GM23338 (cell line): ENCODE data around the gene C4orf33. TPM values are rescaled to one million over a fixed set of nuclear protein-coding genes. Genes with fewer than 3 reads are reported as not detected.

Experiments used
- ATAC-seq: fragments of 200-7000 bp; cut with Tn5 transposase; 3 replicates; pipeline ENCODE4 v1.9.1; 2020
- DNase-seq: peaks from one replicate; pipeline ENCODE4 v3.0.0-alpha.2; 2015; ENCODE audit warnings: low spot score
- H2AFZ ChIP-seq: fragments of 200-600 bp; sonication (generic); 2 replicates; pipeline ENCODE4 v1.8.0; 2016; ENCODE audit warnings: antibody characterized with exemption, mild to moderate bottlenecking, moderate library complexity
- H3F3A ChIP-seq: fragments of 200-600 bp; sonication (generic); replicated peaks from 2 replicates; pipeline ENCODE4 v1.8.0; 2017; ENCODE audit warnings: antibody characterized with exemption, mixed run types, low read depth
- H3K27ac ChIP-seq: fragments of 200-600 bp; sonication (generic); 2 replicates; pipeline ENCODE4 v1.6.1; 2016; ENCODE audit warnings: low read depth
- H3K27me3 ChIP-seq: fragments of 200-600 bp; sonication (generic); 2 replicates; pipeline ENCODE4 v1.8.0; 2016; ENCODE audit warnings: mild to moderate bottlenecking, mixed run types, moderate library complexity; ENCODE audit not compliant: insufficient read depth
- H3K36me3 ChIP-seq: fragments of 200-600 bp; sonication (generic); 2 replicates; pipeline ENCODE4 v1.8.0; 2016; ENCODE audit warnings: mild to moderate bottlenecking; ENCODE audit not compliant: insufficient read depth
- H3K4me1 ChIP-seq: fragments of 200-600 bp; sonication (generic); 2 replicates; pipeline ENCODE4 v1.8.0; 2016; ENCODE audit warnings: mild to moderate bottlenecking, moderate library complexity; ENCODE audit not compliant: insufficient read depth
- H3K4me2 ChIP-seq: fragments of 200-600 bp; sonication (generic); 2 replicates; pipeline ENCODE4 v1.7.1; 2017; ENCODE audit warnings: mixed run types
- H3K4me3 ChIP-seq: fragments of 200-600 bp; sonication (generic); 2 replicates; pipeline ENCODE4 v1.6.1; 2016; ENCODE audit warnings: mixed run types
- H3K79me2 ChIP-seq: fragments of 200-600 bp; sonication (generic); replicated peaks from 2 replicates; pipeline ENCODE4 v1.8.0; 2017; ENCODE audit warnings: mild to moderate bottlenecking; ENCODE audit not compliant: insufficient read depth
- H3K9me2 ChIP-seq: fragments of 200-600 bp; sonication (generic); 2 replicates; pipeline ENCODE4 v1.8.0; 2017; ENCODE audit not compliant: insufficient read depth
- H4K20me1 ChIP-seq: fragments of 200-600 bp; sonication (generic); replicated peaks from 2 replicates; pipeline ENCODE4 v1.8.0; 2017; ENCODE audit warnings: mild to moderate bottlenecking; ENCODE audit not compliant: insufficient read depth
- H3K27ac Mint-ChIP-seq: 2 replicates; pipeline ENCODE4 v1.8.0; 2020; ENCODE audit warnings: inconsistent platforms, mild to moderate bottlenecking, moderate library complexity, mixed read lengths
- H3K27me3 Mint-ChIP-seq: 3 replicates; pipeline ENCODE4 v1.8.0; 2022; ENCODE audit warnings: low read depth, mild to moderate bottlenecking, moderate library complexity, mixed read lengths, inconsistent platforms; ENCODE audit not compliant: insufficient read depth, poor library complexity
- H3K36me3 Mint-ChIP-seq: 3 replicates; pipeline ENCODE4 v1.8.0; 2021; ENCODE audit warnings: low read depth, mild to moderate bottlenecking, inconsistent platforms, moderate library complexity, mixed read lengths
- H3K4me1 Mint-ChIP-seq: 3 replicates; pipeline ENCODE4 v1.8.0; 2020; ENCODE audit warnings: mild to moderate bottlenecking, inconsistent platforms, mixed read lengths
- H3K4me3 Mint-ChIP-seq: 3 replicates; pipeline ENCODE4 v1.8.0; 2021; ENCODE audit warnings: moderate library complexity, mild to moderate bottlenecking, inconsistent platforms, mixed read lengths
- H3K9me3 Mint-ChIP-seq: 3 replicates; pipeline ENCODE4 v1.8.0; 2020; ENCODE audit warnings: moderate library complexity, mild to moderate bottlenecking, inconsistent platforms, mixed read lengths
- JUNB ChIP-seq: IDR thresholded peaks from one replicate; pipeline ENCODE4 v1.6.1; 2016; ENCODE audit warnings: antibody characterized with exemption; ENCODE audit not compliant: unreplicated experiment
- NANOG ChIP-seq: IDR thresholded peaks from 2 replicates; pipeline ENCODE4 v1.6.1; 2016; ENCODE audit warnings: antibody characterized with exemption, borderline replicate concordance
- POLR2AphosphoS5 ChIP-seq: IDR thresholded peaks from 2 replicates; pipeline ENCODE4 v1.6.1; 2016; ENCODE audit warnings: antibody characterized with exemption, low read depth
- polyA plus RNA-seq: library from polyadenylated mRNA; unstranded; fragments of >200 nt; fragmentation: Nextera tagmentation; extraction: Ambion mirVana; gene quantifications from 2 replicates; pipeline ENCODE4 v1.2.1, GENCODE V29; 2016
- total RNA-seq: library from RNA; depleted of rRNA; stranded (reverse); fragments of >200 nt; shearing (Covaris generic); gene quantifications from 2 replicates; pipeline ENCODE4 v1.2.3, GENCODE V29; 2014; rRNA removed
- TF ChIP-seq, protein P1 (sequence below), 2 experiments: fragments of 200-600 bp in 1 of 2; sonication (generic) in 1 of 2; conservative IDR thresholded peaks; 2 replicates each; pipeline versions ENCODE4 v1.5.1 to v1.6.1; 2016 to 2017; ENCODE audit warnings: antibody characterized with exemption in 2 of 2, low read depth in 2 of 2, mild to moderate bottlenecking in 2 of 2, moderate library complexity in 1 of 2
- TF ChIP-seq, protein P2 (sequence below): IDR thresholded peaks from 2 replicates; pipeline ENCODE4 v1.6.1; 2016; ENCODE audit warnings: antibody characterized with exemption

C4orf33 gene
- total and polyA plus RNA-seq, 2 experiments from 2014 or later: 4.4 to 4.7 TPM

DNA sequence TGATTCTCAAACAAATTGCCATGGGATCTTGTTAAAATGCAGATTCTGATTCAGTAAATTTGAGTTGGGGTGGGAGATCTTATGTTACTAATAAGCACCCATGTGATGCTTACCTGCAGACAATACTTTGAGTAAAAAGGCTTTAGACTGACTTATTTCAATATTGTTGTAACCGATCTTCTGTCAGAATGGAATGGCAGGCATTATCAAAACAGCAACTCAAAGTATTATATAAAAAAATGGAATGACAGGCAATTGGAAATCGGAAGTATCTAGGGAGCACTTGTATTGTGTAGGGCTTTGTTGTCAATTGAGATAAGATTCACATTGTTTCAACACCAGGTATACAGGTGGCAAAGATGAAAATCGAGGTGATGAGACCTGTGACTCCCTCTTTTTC is 67.5 kb downstream of the C4orf33 start:
- no peak for ATAC-seq
- no peaks in the 10 kb centered on the region for H3K36me3 Mint-ChIP-seq
- H3K4me3 Mint-ChIP-seq: no peak overlapping the region
- Histone ChIP-seq H3K4me1 (no peaks in the 10 kb centered on the region; the same call in 1 of the 2 replicates), H3K4me2 (no peak overlapping the region), H3F3A (no peaks in the 10 kb centered on the region), H3K4me3 (no peak overlapping the region), H3K79me2 (no peaks in the 10 kb centered on the region), H3K27me3 (no peaks in the 10 kb centered on the region), H2AFZ (no peak overlapping the region), H3K36me3 (no peaks in the 10 kb centered on the region), H3K9me2 (no peaks in the 10 kb centered on the region), H3K27ac (no peak overlapping the region), H4K20me1 (no peaks in the 10 kb centered on the region)
- TF ChIP-seq, protein P1, sequence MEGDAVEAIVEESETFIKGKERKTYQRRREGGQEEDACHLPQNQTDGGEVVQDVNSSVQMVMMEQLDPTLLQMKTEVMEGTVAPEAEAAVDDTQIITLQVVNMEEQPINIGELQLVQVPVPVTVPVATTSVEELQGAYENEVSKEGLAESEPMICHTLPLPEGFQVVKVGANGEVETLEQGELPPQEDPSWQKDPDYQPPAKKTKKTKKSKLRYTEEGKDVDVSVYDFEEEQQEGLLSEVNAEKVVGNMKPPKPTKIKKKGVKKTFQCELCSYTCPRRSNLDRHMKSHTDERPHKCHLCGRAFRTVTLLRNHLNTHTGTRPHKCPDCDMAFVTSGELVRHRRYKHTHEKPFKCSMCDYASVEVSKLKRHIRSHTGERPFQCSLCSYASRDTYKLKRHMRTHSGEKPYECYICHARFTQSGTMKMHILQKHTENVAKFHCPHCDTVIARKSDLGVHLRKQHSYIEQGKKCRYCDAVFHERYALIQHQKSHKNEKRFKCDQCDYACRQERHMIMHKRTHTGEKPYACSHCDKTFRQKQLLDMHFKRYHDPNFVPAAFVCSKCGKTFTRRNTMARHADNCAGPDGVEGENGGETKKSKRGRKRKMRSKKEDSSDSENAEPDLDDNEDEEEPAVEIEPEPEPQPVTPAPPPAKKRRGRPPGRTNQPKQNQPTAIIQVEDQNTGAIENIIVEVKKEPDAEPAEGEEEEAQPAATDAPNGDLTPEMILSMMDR (conservative IDR thresholded peaks at IDR 0.05; ENCODE audit: low read depth in 2 of 2): no peak
- TF ChIP-seq POLR2AphosphoS5 (no peak), NANOG (no peak)
- no peaks in the 10 kb centered on the region for H3K9me3 Mint-ChIP-seq
- peaks cover 2% of the 10 kb centered on the region for H3K27me3 Mint-ChIP-seq
- DNase-seq: no peak
- peaks cover 3% of the 10 kb centered on the region; the same call in 2 of the 3 replicates for H3K4me1 Mint-ChIP-seq
- no peak overlapping the region for H3K27ac Mint-ChIP-seq

DNA sequence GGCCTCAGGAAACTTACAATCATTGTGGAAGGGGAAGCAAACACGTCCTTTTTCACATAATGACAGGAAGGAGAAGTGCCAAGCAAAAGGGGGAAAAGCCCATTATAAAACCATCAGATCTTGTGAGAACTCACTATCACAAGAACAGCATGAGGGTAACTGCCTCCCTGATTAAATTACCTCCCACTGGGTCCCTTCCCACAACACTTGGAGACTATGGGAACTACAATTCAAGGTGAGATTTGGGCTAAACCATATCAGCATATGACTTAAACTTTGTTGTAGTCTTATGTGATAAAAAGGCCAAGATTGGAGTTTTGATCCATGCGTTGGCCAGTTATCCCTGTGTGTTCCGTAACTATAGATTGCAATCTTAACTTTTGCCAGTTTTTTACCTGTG is 68.3 kb downstream of the C4orf33 start:
- DNase-seq: no peak
- Histone ChIP-seq H4K20me1 (no peaks in the 10 kb centered on the region), H3K4me3 (no peak overlapping the region), H3F3A (no peaks in the 10 kb centered on the region), H3K79me2 (no peaks in the 10 kb centered on the region), H3K27ac (no peak overlapping the region), H2AFZ (no peak overlapping the region), H3K9me2 (no peaks in the 10 kb centered on the region), H3K27me3 (no peaks in the 10 kb centered on the region), H3K36me3 (no peaks in the 10 kb centered on the region), H3K4me1 (no peaks in the 10 kb centered on the region; the same call in 1 of the 2 replicates), H3K4me2 (no peak overlapping the region)
- no peak for ATAC-seq
- no peaks in the 10 kb centered on the region for H3K36me3 Mint-ChIP-seq
- TF ChIP-seq, protein P2, sequence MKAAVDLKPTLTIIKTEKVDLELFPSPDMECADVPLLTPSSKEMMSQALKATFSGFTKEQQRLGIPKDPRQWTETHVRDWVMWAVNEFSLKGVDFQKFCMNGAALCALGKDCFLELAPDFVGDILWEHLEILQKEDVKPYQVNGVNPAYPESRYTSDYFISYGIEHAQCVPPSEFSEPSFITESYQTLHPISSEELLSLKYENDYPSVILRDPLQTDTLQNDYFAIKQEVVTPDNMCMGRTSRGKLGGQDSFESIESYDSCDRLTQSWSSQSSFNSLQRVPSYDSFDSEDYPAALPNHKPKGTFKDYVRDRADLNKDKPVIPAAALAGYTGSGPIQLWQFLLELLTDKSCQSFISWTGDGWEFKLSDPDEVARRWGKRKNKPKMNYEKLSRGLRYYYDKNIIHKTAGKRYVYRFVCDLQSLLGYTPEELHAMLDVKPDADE: no peak
- TF ChIP-seq JUNB: no peak
- H3K4me1 Mint-ChIP-seq: peaks cover 3% of the 10 kb centered on the region; the same call in 2 of the 3 replicates
- no peak overlapping the region for H3K4me3 Mint-ChIP-seq
- no peak overlapping the region for H3K27ac Mint-ChIP-seq
- peaks cover 2% of the 10 kb centered on the region for H3K27me3 Mint-ChIP-seq
- no peaks in the 10 kb centered on the region for H3K9me3 Mint-ChIP-seq

Other genes with a start within 250 kb of the C4orf33 start
- 14.5 and 18.5 TPM in 2 replicates for gene SCLT1, start 2.6 kb upstream of the C4orf33 start, total RNA-seq
- gene SCLT1, start 2.6 kb upstream of the C4orf33 start, polyA plus RNA-seq: 15.1 and 18.9 TPM in 2 replicates